B cell (primary cell): ENCODE results near the gene SAXO1. TPM values are rescaled to one million over a fixed set of nuclear protein-coding genes. Genes with fewer than 3 reads are reported as not detected.

Experiments
- ATAC-seq: fragments of 200-7000 bp; cut with Tn5 transposase; one replicate; pipeline ENCODE4 v1.10.0; 2021; ENCODE audit warnings: low read depth, mild to moderate bottlenecking, moderate number of reproducible peaks, moderate library complexity
- CTCF ChIA-PET: fragments of 350-600 bp; sonication (Branson Sonifier 250); formaldehyde crosslinking; loops from one replicate; lab custom pipeline; 2021; ENCODE audit warnings: antibody characterized with exemption, inconsistent platforms; lab: Charles Lee
- POLR2A ChIA-PET: fragments of 350-600 bp; sonication (Branson Sonifier 250); formaldehyde crosslinking; loops from one replicate; lab custom pipeline; 2021; ENCODE audit warnings: antibody characterized with exemption; lab: Charles Lee
- DNase-seq: peaks from one replicate; pipeline ENCODE4 v3.0.0; 2013
- H2AFZ ChIP-seq: 2 replicates; pipeline ENCODE4 v1.6.1; 2012; ENCODE audit warnings: mild to moderate bottlenecking, low read depth, low read length; ENCODE audit not compliant: insufficient read depth, poor library complexity, severe bottlenecking
- H3K27ac ChIP-seq, 2 donors: 1 replicate in 1 of 2; 2 replicates in 1 of 2; pipeline ENCODE4 v1.5.1; 2012 to 2013; ENCODE audit warnings: low read length in 2 of 2, mild to moderate bottlenecking in 2 of 2, moderate library complexity in 1 of 2
- H3K27me3 ChIP-seq, 4 experiments: fragments of 200-600 bp in 1 of 4; sonication (generic) in 1 of 4; replicated peaks in 1 of 4; 1 replicate in 2 of 4; 2 replicates in 2 of 4; pipeline versions ENCODE4 v1.6.1 to v1.7.0; 2013 to 2016; ENCODE audit warnings: low read length in 3 of 4, mild to moderate bottlenecking in 2 of 4, mixed read lengths in 1 of 4, moderate library complexity in 1 of 4; ENCODE audit not compliant: insufficient read depth in 4 of 4, control insufficient read depth in 3 of 4; ENCODE audit errors: control extremely low read depth in 1 of 4
- H3K36me3 ChIP-seq, 2 experiments: replicated peaks in 1 of 2; 1 replicate in 1 of 2; 2 replicates in 1 of 2; pipeline versions ENCODE4 v1.6.1 to v1.7.1; 2013; ENCODE audit warnings: low read length in 1 of 2; ENCODE audit not compliant: insufficient read depth in 2 of 2, control insufficient read depth in 1 of 2; ENCODE audit errors: control extremely low read depth in 1 of 2, extremely low read depth in 1 of 2
- H3K4me1 ChIP-seq, 2 donors: fragments of 200-600 bp in 1 of 2; sonication (generic) in 1 of 2; 1 replicate in 1 of 2; 2 replicates in 1 of 2; pipeline versions ENCODE4 v1.5.1 to v1.6.1; 2013 to 2017; ENCODE audit warnings: low read length in 2 of 2; ENCODE audit not compliant: control insufficient read depth in 2 of 2, insufficient read depth in 2 of 2
- H3K4me2 ChIP-seq: replicated peaks from 2 replicates; pipeline ENCODE3; 2012; ENCODE audit warnings: mild to moderate bottlenecking, low read depth, low read length; ENCODE audit not compliant: poor library complexity, severe bottlenecking
- H3K4me3 ChIP-seq, 5 experiments: fragments of 200-600 bp in 1 of 5; sonication (generic) in 1 of 5; 1 replicate in 3 of 5; 2 replicates in 2 of 5; pipeline versions ENCODE4 v1.5.1 to v1.7.0; 2011 to 2016; ENCODE audit warnings: low read length in 4 of 5, mild to moderate bottlenecking in 4 of 5, low read depth in 2 of 5, control low read depth in 1 of 5, moderate library complexity in 1 of 5; ENCODE audit not compliant: insufficient read depth in 1 of 5; ENCODE audit errors: control extremely low read depth in 1 of 5, extremely low read depth in 1 of 5
- H3K79me2 ChIP-seq: fragments of 200-600 bp; sonication (generic); one replicate; pipeline ENCODE4 v1.6.0; 2016; ENCODE audit warnings: low read length; ENCODE audit not compliant: control insufficient read depth, insufficient read depth
- H3K9ac ChIP-seq: fragments of 200-600 bp; sonication (generic); 2 replicates; pipeline ENCODE4 v1.6.1; 2017; ENCODE audit warnings: mild to moderate bottlenecking, low read length, moderate library complexity
- H3K9me3 ChIP-seq, 3 donors: one replicate each; pipeline versions ENCODE4 v1.6.1 to v1.7.1; 2013; ENCODE audit warnings: low read length in 2 of 3; ENCODE audit not compliant: control insufficient read depth in 2 of 3, insufficient read depth in 1 of 3; ENCODE audit errors: control extremely low read depth in 1 of 3
- H4K20me1 ChIP-seq: 2 replicates; pipeline ENCODE4 v1.6.0; 2012; ENCODE audit warnings: mild to moderate bottlenecking, low read length; ENCODE audit not compliant: insufficient read depth, control insufficient read depth, poor library complexity, severe bottlenecking
- H3K27ac Mint-ChIP-seq: one replicate; pipeline ENCODE4 v1.8.0; 2021; ENCODE audit warnings: mixed read lengths
- H3K27me3 Mint-ChIP-seq: one replicate; pipeline ENCODE4 v1.8.0; 2021; ENCODE audit warnings: mixed read lengths
- H3K4me1 Mint-ChIP-seq: one replicate; pipeline ENCODE4 v1.8.0; 2021; ENCODE audit warnings: mixed read lengths
- H3K4me3 Mint-ChIP-seq: one replicate; pipeline ENCODE4 v1.8.0; 2021; ENCODE audit warnings: mixed read lengths
- H3K9me3 Mint-ChIP-seq: one replicate; pipeline ENCODE4 v1.8.0; 2022; ENCODE audit warnings: mixed read lengths; ENCODE audit not compliant: insufficient read depth
- CTCF ChIP-seq: fragments of 200-600 bp; IDR thresholded peaks from one replicate; pipeline ENCODE4 v1.8.0; 2022; ENCODE audit warnings: antibody characterized with exemption, mild to moderate bottlenecking
- EZH2 ChIP-seq: IDR thresholded peaks from 2 replicates; pipeline ENCODE4 v1.6.1; 2012; ENCODE audit warnings: borderline replicate concordance, low read depth, mild to moderate bottlenecking, moderate library complexity, low read length; ENCODE audit not compliant: insufficient read depth, poor library complexity, severe bottlenecking
- WGBS: methylation state at CpG from one replicate; pipeline ENCODE4 v1.1.5; 2013; ENCODE audit warnings: missing lambda C conversion rate; ENCODE audit not compliant: insufficient coverage; 5-methylcytosine and 5-hydroxymethylcytosine counted together
- intact Hi-C: fragments of 100-400 bp; cut with micrococcal nuclease; formaldehyde crosslinking; loops from one replicate; pipeline ENCODE4 v1.10.0; 2022
- polyA plus RNA-seq: library from polyadenylated mRNA; depleted of rRNA; stranded (reverse); fragments of >200 nt; gene quantifications from 2 replicates; pipeline ENCODE4 v1.2.3, GENCODE V29; 2012
- total RNA-seq, 2 donors: library from RNA; stranded (reverse); fragments of 120-200 nt in 1 of 2; gene quantifications; 1 replicate in 1 of 2; 2 replicates in 1 of 2; pipeline versions ENCODE4 v1.2.3 to v1.2.4, GENCODE V29; 2013 to 2022

SAXO1 gene
- total and polyA plus RNA-seq, 2 donors (not counting 1 experiment from before 2014, with no cell fraction given), result 0.01 TPM; not detected in 1

DNA sequence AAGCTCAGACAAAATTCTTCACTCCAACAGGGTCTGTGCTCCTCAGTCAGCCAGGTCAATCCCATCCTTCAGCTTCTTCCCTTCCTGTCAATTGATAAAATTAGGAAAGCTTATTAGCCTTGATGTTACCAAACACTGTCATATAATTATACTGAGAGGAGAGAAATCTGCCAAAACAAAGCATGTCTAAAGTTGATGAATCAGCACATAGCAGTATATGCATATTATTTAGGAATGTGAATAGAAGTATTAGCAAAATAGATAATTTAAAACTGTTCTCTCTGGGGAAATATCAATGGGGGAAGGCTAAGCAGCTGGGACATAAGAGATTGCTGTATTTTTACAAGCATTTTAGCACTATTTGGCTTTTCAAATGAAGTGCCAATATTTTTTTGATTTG is 107.1 kb downstream of the SAXO1 start:
- Histone ChIP-seq H3K9me3 (peaks cover 0 to 11% (median 0%) of the 10 kb centered on the region in 3 donors), H3K4me3 (no peak overlapping the region), H3K27ac (no peak overlapping the region), H3K9ac (no peak overlapping the region), H3K4me2 (no peak overlapping the region), H4K20me1 (no peaks in the 10 kb centered on the region), H2AFZ (no peak overlapping the region), H3K36me3 (no peaks in the 10 kb centered on the region), H3K4me1 (no peaks in the 10 kb centered on the region), H3K27me3 (no peaks in the 10 kb centered on the region), H3K79me2 (no peaks in the 10 kb centered on the region)
- POLR2A ChIA-PET, result no interaction called here
- no peak for ATAC-seq
- intact Hi-C loops, result no loop called here
- no peak for DNase-seq
- Mint-ChIP-seq H3K27ac (no peak overlapping the region), H3K9me3 (no peaks in the 10 kb centered on the region), H3K4me1 (no peaks in the 10 kb centered on the region), H3K4me3 (no peak overlapping the region), H3K27me3 (no peaks in the 10 kb centered on the region)
- TF ChIP-seq EZH2, result no peak
- no peak for TF ChIP-seq CTCF
- CTCF ChIA-PET, result no interaction called here

- H3K9me3 ChIP-seq, result peaks cover 0 to 11% (median 0%) of the 10 kb centered on the region in 3 donors
- H3K27me3 Mint-ChIP-seq, result no peaks in the 10 kb centered on the region
- no peak overlapping the region for H3K4me3 Mint-ChIP-seq
- H3K27ac Mint-ChIP-seq, result no peak overlapping the region
- no peak for TF ChIP-seq CTCF
- TF ChIP-seq EZH2, result no peak
- no peaks in the 10 kb centered on the region for H3K79me2 ChIP-seq
- ChIA-PET POLR2A (no interaction called here), CTCF (no interaction called here)
- no peaks in the 10 kb centered on the region for H3K27me3 ChIP-seq
- H3K4me2 ChIP-seq, result no peak overlapping the region
- 98% methylated on average over 5 of the region's 6 CpGs for WGBS
- no peak overlapping the region for H3K9ac ChIP-seq
- H3K9me3 Mint-ChIP-seq, result no peaks in the 10 kb centered on the region
- no peak overlapping the region for H2AFZ ChIP-seq
- H3K4me1 ChIP-seq, result no peaks in the 10 kb centered on the region
- intact Hi-C loops, result no loop called here
- no peak for DNase-seq
- no peak overlapping the region for H3K4me3 ChIP-seq
- no peaks in the 10 kb centered on the region for H3K4me1 Mint-ChIP-seq
- H3K27ac ChIP-seq, result no peak overlapping the region
- ATAC-seq, result no peak
- no peaks in the 10 kb centered on the region for H4K20me1 ChIP-seq
- H3K36me3 ChIP-seq, result no peaks in the 10 kb centered on the region
Measured at GRCh38 chr9:18923671-18924430, 109.2 kb downstream of the SAXO1 start.
